ENCODE results near the gene PIGA. TPM values are rescaled to one million over a fixed set of nuclear protein-coding genes. Genes with fewer than 3 reads are reported as not detected.

The PIGA gene
- total RNA-seq, 1 experiment from 2014 or later: 15.3 TPM

GRCh38 chrX:15336023-15336413 is 695 bp upstream of the PIGA start:
- DNase-seq: peak; percentile 35 to 78
- CTCF ChIA-PET: no interaction called here

GRCh38 chrX:15334561-15334960 is 762 bp downstream of the PIGA start:
- H3K4me3 ChIP-seq: peak overlapping the region; percentile 82
- peak overlapping the region; percentile 95 for H3K4me2 ChIP-seq
- no peaks in the 10 kb centered on the region for H3K36me3 ChIP-seq (ENCODE audit: low read depth)
- no peaks in the 10 kb centered on the region for H3K27me3 ChIP-seq (ENCODE audit: insufficient read depth, low read depth)
- POLR2A ChIA-PET (ENCODE audit: unreplicated experiment): interaction anchor here (0.6 kb wide), 1 partner anchor 462 kb away, joined by 3 read pairs; the partner anchor contains the start of gene FANCB
- no peaks in the 10 kb centered on the region for H4K20me1 ChIP-seq (ENCODE audit: insufficient read depth)
- peaks cover 23% of the 10 kb centered on the region; the same call in 1 of the 2 replicates for H3F3A ChIP-seq (ENCODE audit: insufficient read depth, low read depth)
- peak; percentile 11 to 80 for DNase-seq
- CTCF ChIA-PET: no interaction called here
- intact Hi-C loops (cut with micrococcal nuclease; ENCODE audit: unreplicated experiment): loop anchor here (10.0 kb wide), 1 partner anchor 340 kb away; no protein-coding TSS in a partner anchor
- H3K27ac ChIP-seq: peak overlapping the region; percentile 89
- no peaks in the 10 kb centered on the region for H3K9me3 ChIP-seq (ENCODE audit: insufficient read depth, low read depth)
- H3K79me2 ChIP-seq (ENCODE audit: low read depth): peaks cover 20% of the 10 kb centered on the region
- TF ChIP-seq CTCF (conservative IDR thresholded peaks at IDR 0.05) (no peak), EZH2 (IDR thresholded peaks at IDR 0.05; ENCODE audit: low read depth) (no peak)
- no peaks in the 10 kb centered on the region for H3K9me2 ChIP-seq (ENCODE audit: insufficient read depth)
- H2AFZ ChIP-seq: peak overlapping the region; percentile 81; the same call in 1 of the 2 replicates
- peaks cover 13% of the 10 kb centered on the region for H3K4me1 ChIP-seq (replicated peaks; ENCODE audit: insufficient read depth)
- BruUV-seq (replicated peaks): TSS peak; percentile 95

More at GRCh38 chrX:15336023-15336413, 695 bp upstream of the PIGA start:
- peak overlapping the region; percentile 87 for H3K4me2 ChIP-seq
- H3K9me2 ChIP-seq (ENCODE audit: insufficient read depth): no peaks in the 10 kb centered on the region
- no peaks in the 10 kb centered on the region for H3K9me3 ChIP-seq (ENCODE audit: insufficient read depth, low read depth)
- H3K4me3 ChIP-seq: peak overlapping the region; percentile 76
- no peaks in the 10 kb centered on the region for H4K20me1 ChIP-seq (ENCODE audit: insufficient read depth)
- H3F3A ChIP-seq (ENCODE audit: insufficient read depth, low read depth): peaks cover 23% of the 10 kb centered on the region; the same call in 1 of the 2 replicates
- peaks cover 13% of the 10 kb centered on the region for H3K4me1 ChIP-seq (replicated peaks; ENCODE audit: insufficient read depth)
- H3K27me3 ChIP-seq (ENCODE audit: insufficient read depth, low read depth): no peaks in the 10 kb centered on the region
- peaks cover 20% of the 10 kb centered on the region for H3K79me2 ChIP-seq (ENCODE audit: low read depth)
- no TSS peak for BruUV-seq (replicated peaks)
- peak overlapping the region; percentile 71 for H3K27ac ChIP-seq
- TF ChIP-seq CTCF (conservative IDR thresholded peaks at IDR 0.05) (no peak), EZH2 (IDR thresholded peaks at IDR 0.05; ENCODE audit: low read depth) (no peak)
- intact Hi-C loops (cut with micrococcal nuclease; ENCODE audit: unreplicated experiment): loop anchor here (10.0 kb wide), 1 partner anchor 339 kb away; no protein-coding TSS in a partner anchor
- POLR2A ChIA-PET (ENCODE audit: unreplicated experiment): no interaction called here
- no peaks in the 10 kb centered on the region for H3K36me3 ChIP-seq (ENCODE audit: low read depth)
- peak overlapping the region; percentile 72 for H2AFZ ChIP-seq

- Histone ChIP-seq H3F3A (ENCODE audit: insufficient read depth, low read depth) (no peaks in the 10 kb centered on the region), H2AFZ (no peak overlapping the region), H3K4me3 (no peak overlapping the region), H3K36me3 (ENCODE audit: low read depth) (no peaks in the 10 kb centered on the region), H3K9me2 (ENCODE audit: insufficient read depth) (no peaks in the 10 kb centered on the region), H3K79me2 (ENCODE audit: low read depth) (peaks cover 15% of the 10 kb centered on the region), H3K9me3 (ENCODE audit: insufficient read depth, low read depth) (no peaks in the 10 kb centered on the region), H3K27me3 (ENCODE audit: insufficient read depth, low read depth) (no peaks in the 10 kb centered on the region), H3K4me1 (replicated peaks; ENCODE audit: insufficient read depth) (no peaks in the 10 kb centered on the region), H3K4me2 (no peak overlapping the region), H4K20me1 (ENCODE audit: insufficient read depth) (no peaks in the 10 kb centered on the region), H3K27ac (no peak overlapping the region)
- CTCF ChIA-PET: no interaction called here
- intact Hi-C loops (cut with micrococcal nuclease; ENCODE audit: unreplicated experiment): no loop called here
- DNase-seq: no peak
- POLR2A ChIA-PET (ENCODE audit: unreplicated experiment): no interaction called here
- BruUV-seq (replicated peaks): no TSS peak
- TF ChIP-seq EZH2 (IDR thresholded peaks at IDR 0.05; ENCODE audit: low read depth): no peak
- no peak for TF ChIP-seq CTCF (conservative IDR thresholded peaks at IDR 0.05)
These were observed 6.5 kb downstream of the PIGA start for GRCh38 chrX:15328821-15329220.
